SK-N-DZ (cell line): Measurements from ENCODE around the gene RXRB.
A peak's percentile ranks its signal among the peaks of the same experiment; 100 is the strongest.

Experiments
- DNase-seq: peaks from one replicate; pipeline ENCODE4 v3.0.0-alpha.2; 2015; ENCODE audit warnings: low spot score

RXRB gene

DNA sequence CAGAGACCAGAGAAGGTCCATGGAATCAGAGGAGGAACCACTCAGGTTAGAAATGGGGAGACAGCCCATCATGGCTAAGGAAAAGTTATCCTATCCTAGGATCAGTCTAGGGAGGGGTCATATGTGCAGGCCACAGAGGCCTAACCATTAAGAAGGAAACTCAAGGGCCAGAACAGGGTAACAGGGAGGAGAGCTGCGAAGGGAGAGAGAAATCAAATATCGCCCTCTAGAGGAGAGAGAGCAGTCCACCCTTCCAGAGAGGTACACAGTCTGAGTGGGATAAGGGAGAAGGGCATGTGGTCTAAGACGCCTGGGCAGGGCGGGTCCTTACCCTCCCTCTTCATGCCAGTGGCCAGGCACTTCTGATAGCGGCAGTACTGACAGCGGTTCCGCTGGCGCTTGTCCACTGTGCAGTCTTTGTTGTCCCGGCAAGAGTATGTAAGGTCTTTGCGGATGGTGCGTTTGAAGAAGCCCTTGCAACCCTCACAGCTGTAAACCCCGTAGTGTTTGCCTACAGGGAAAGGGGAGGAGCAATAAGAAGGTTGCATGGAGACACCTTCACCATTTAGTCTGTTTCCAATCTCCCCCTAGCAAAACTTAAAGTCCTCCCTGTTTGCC lies 2.9 kb downstream of the RXRB start:
- peak; percentile 68 for DNase-seq

DNA sequence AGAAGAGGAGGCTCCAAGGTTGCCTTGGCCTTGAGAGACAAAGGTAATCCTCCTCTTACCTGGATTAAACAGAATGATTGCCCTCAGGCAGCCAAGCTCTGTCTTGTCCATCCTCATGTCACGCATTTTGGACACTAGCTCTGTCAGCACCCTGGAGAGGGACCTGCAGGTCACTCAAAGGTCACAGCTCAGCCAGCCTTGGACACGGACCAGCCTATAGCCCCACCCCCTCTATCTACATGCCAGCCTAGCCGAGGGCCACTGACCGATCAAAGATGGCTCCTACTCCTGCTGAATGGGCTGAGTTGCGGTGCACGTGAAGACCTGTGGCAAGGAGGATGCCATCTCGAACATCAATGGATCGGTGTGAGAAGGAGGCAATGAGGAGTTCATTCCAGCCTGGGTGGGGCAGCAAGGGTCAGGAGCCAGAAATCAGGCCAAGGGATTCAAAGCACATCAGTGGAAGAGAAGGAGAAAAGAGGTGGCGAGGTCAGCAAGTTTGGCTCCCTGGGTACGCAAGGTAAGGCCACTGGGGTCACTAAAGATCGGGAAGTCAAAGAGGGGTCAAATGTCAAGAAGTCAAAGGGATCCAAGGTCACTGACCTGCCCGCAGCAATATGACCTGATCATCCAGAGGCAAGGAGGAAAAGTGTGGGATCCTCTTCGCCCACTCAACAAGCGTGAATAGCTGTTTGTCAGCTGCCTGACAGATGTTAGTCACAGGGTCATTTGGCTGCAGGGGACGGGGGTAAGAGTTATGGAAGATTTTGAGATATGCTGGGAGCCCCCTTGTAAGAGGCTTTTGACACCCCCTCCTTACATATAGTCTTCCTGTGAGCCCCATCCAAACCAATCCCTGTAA lies 4.9 kb downstream of the RXRB start:
- DNase-seq = no peak

- DNase-seq = peak; percentile 37
Measured at GRCh38 chr6:33194431-33194979, 6.0 kb downstream of the RXRB start.

- no peak for DNase-seq
Measured at GRCh38 chr6:33193619-33194018, 6.8 kb downstream of the RXRB start.

- no peak for DNase-seq
Measured at GRCh38 chr6:33192671-33193602, 7.5 kb downstream of the RXRB start.

- DNase-seq = no peak
Measured at GRCh38 chr6:33192105-33192646, 8.3 kb downstream of the RXRB start, which contains the start of gene COL11A2. TSS of gene COL11A2 (minus strand) at chr6:33192467. CDS start at chr6:33192240, 227 bp downstream.

DNA sequence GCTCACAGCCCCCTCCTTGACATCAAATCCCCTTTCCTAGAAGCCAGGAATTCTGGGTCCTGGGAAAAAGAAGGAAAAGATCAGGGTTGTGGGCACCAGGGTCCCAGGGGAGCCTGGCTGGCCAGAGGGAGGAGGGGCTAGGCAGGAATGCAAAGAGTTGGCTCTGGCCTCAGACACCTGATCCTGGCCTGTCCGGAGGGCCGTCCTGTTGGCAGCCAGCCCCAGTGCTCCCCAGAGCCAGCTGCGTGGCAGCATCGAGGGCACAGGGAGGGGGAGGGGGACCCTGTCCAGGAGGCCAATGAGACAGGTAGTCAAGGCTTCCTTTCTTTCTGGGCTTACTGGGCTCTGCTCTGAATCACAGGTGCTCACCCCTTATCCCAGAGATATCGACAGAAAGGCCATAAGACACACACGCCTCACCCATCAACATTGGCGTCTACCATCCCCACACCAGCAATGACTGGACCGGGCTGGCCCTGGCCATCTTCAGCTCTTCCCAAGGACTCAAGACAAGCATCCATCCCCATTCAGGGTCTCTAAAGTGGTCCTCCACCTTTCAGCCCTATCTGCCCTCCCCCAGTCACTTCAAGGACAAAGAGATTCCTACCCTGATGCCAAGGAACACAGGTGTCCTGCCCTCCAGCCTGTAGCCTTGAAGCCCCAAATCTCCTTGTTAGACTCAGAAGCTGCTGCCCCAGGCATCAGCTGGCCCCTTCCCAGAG lies 8.9 kb downstream of the RXRB start:
- DNase-seq = no peak

DNA sequence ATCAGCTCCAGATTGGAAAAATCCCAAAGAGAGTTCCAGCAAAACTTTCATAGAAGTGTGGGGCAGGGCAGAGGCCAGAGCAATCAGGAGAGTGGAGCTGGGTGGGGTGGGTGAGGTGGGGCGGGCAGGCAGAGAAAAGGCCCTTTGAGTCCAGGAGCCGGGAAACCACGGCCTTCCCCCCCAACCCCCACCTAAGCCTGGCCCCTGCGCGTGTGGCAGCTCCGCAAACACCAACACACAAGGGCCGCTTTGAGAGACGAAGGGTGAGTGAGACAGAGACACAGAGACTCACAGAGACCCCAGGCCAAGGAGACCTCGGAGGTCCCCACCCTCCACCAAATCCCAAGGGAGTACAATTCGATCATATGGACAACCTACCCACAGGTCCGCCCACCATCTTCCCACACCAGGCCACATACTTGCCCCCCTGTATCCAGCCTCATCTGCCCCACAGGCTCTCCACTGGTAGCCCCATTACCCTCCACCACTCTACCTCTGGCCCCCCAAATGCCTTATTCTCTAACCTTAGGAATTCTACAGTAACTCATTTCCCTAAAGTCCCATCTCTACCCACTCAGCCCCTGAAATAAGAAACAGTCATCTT lies 9.9 kb downstream of the RXRB start:
- no peak for DNase-seq

DNA sequence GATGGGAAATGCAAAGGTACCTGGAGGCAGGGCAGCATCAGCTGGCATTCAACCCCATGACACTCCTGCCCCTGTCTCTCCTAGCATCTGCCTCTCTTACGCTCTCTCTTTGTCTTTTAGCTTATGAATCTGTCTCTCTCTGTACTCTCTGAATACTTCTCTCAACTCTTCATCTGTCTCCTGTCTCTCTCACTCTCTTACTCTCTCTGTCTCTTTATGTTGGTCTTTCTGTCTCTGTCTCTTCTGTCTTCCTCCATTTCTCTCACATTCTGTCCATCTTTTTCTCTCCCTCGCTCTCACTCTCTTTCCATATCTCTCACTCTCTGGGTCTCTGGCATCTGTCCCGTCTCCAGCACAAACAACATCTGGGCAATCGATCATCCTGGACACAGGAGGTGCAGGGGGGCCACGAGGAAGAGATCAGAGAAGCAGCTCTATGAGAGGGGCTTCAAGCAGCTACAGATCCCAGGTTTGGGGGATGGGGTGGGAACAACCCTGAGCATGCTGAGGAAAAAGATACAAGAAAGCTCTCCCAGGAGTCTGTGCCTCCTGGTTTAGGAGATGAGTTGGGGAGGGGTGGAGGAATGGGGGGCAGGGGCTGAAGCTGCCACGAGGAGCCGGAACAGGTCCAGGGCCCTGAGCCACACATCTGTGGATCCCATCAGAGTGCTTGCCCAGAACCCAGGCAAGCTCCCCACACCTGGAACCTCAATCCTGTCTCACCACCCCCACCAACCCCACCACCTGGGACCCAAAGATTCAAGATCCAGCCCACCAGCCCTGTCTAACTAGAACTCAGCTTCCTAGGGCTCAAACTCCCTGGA lies 10.6 kb downstream of the RXRB start:
- no peak for DNase-seq

GRCh38 chr6:33189164-33189563 lies 11.3 kb downstream of the RXRB start:
- DNase-seq = no peak

DNA sequence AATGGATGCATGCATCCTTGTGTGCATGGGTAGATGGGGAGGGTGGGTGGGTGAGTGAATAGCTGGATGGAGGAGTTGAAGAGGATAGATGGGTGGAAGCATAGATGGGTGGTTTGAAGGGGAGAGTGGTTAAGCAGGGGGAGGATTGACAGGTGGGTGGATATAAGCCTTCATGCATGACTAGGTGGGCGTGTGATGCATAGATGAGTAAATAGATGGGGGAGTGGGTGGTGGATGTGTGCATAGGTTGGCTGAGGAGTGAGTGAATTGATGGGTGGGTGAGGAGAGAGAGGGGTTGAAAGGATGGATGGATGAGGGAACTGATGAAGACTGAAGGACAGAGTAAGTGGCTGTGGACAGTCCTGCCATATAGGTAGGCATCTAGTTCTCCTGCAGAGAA lies 12.7 kb downstream of the RXRB start:
- no peak for DNase-seq

- DNase-seq = no peak
Measured at GRCh38 chr6:33185654-33186187, 14.7 kb downstream of the RXRB start.

- no peak for DNase-seq
Measured at GRCh38 chr6:33185190-33185589, 15.3 kb downstream of the RXRB start.

DNA sequence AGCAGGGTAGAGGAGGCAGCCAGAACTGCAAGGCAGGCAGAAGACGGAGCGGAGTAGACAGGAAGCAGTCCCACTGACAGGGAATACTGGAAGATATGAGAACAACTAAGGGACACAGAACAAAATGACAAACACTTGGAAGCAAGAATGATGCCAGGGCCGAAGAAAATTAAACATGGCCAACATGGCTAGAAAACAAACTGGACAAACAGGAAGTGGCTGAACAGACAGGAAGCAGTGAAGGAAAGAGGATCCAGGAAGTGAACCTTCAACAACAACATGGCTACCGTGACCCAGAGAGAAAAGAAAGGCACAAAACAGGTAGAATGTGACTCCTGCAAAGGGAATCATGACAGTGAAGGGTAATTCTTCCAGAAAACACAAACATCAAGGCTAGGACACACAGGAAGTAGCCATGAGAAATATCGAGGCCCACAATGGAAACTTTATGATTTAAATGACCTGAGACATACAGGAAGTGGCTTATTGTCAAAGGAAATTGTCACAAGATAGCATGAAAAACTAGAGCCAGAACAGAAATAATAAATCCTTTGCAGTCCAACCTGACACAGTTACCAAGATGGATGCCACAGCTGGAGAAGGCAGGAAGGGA lies 17.3 kb downstream of the RXRB start:
- DNase-seq = no peak

DNA sequence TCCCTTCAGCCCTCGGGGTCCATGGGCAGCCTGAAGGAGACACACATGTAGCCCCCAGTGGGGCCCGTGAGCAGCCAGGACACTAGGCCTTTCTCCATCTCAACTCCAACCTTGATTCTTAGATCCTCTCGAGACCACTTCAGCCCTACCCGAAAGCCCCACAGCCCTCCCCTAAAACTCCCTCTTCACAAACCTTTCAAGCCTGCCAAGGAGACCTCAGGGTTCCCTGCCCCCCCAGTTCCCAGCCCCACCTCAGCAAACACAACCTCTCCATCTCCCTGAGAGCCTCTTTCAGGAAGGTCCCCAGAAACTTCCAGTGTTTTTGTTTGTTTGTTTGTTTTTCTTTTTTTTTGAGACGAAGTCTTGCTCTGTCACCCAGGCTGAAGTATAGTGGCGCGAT lies 19.3 kb downstream of the RXRB start:
- DNase-seq = no peak

DNA sequence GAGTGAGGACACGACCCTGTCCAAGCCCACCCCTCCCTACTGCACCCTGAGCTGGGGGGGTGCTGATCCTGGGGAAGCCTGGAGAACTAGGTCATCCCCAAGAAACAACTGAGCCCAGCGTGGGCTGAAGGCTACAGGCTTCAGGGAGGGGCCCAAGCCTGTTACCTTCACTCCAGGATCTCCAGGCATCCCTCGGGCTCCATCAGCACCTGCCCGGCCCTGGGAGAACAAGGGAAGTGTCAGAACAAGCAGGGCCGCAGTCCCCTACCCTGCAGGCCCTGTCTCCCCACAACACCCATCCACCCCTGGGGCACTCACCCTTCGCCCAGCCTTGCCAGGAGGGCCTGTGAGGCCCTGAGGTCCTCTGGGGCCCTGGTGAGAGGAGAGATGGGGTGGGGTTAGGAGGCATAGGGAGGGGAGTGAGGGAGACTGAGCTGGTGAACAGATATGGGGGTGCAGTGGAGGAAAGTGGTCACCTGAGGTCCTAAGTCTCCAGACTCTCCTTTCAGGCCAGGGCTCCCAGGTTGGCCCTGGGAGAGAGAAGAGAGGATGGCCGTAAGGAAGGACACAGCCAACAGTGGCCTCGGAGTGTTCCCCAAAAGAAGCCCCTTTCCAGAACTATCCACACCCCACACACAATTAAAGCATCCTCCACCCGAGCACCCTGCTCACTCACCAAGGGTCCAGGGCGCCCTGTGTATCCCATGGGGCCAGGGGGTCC lies 21.6 kb downstream of the RXRB start:
- no peak for DNase-seq

- no peak for DNase-seq
Measured at GRCh38 chr6:33177552-33178446, 22.7 kb downstream of the RXRB start.
